Measurements from ENCODE around the gene UQCRC1. TPM values are rescaled to one million over a fixed set of nuclear protein-coding genes. Genes with fewer than 3 reads are reported as not detected.

UQCRC1 gene
- total and polyA plus RNA-seq, 2 donors (not counting 1 experiment from before 2014, with no cell fraction given): 226 to 366 TPM

GRCh38 chr3:48569808-48570450, 39.5 kb downstream of the UQCRC1 start:
- H3K9me3 ChIP-seq (ENCODE audit: control insufficient read depth, insufficient read depth, low read depth, low read length): no peaks in the 10 kb centered on the region
- DNase-seq (ENCODE audit: low read depth in 2 of 2): no peak
- TF ChIP-seq EZH2 (IDR thresholded peaks at IDR 0.05; ENCODE audit: low read length, missing control alignments) (no peak), CTCF (conservative IDR thresholded peaks at IDR 0.05 in 1 of 2, IDR thresholded peaks at IDR 0.05 in 1 of 2; ENCODE audit: low read depth in 1 of 2, low read length in 2 of 2) (no peak)
- H3K27ac ChIP-seq (ENCODE audit: insufficient read depth, low read length): no peak overlapping the region
- H3K36me3 ChIP-seq (ENCODE audit: control insufficient read depth, insufficient read depth, low read length): peaks cover 2% of the 10 kb centered on the region
- no peaks in the 10 kb centered on the region for H3K79me2 ChIP-seq (ENCODE audit: control insufficient read depth, insufficient read depth, low read length)
- H2AFZ ChIP-seq (ENCODE audit: low read length): no peak overlapping the region
- H3K4me3 ChIP-seq (replicated peaks in 1 of 4; ENCODE audit: control extremely low read depth in 1 of 4, insufficient read depth in 1 of 4, low read depth in 3 of 4, low read length in 4 of 4): no peak overlapping the region
- no peaks in the 10 kb centered on the region for H3K27me3 ChIP-seq (ENCODE audit: control insufficient read depth, insufficient read depth, low read length)
- peaks cover 6% of the 10 kb centered on the region for H3K4me1 ChIP-seq (ENCODE audit: control insufficient read depth, extremely low read depth, insufficient read depth, low read length)
- no peaks in the 10 kb centered on the region for H4K20me1 ChIP-seq (ENCODE audit: control insufficient read depth, extremely low read depth, insufficient read depth, low read length)
- no peak overlapping the region for H3K9ac ChIP-seq (ENCODE audit: insufficient read depth, low read length)
- H3K4me2 ChIP-seq (ENCODE audit: extremely low read depth, insufficient read depth, low read length): no peak overlapping the region

GRCh38 chr3:48569400-48569799, 40.0 kb downstream of the UQCRC1 start:
- no peak overlapping the region for H3K4me3 ChIP-seq (replicated peaks in 1 of 4; ENCODE audit: control extremely low read depth in 1 of 4, insufficient read depth in 1 of 4, low read depth in 3 of 4, low read length in 4 of 4)
- no peaks in the 10 kb centered on the region for H3K79me2 ChIP-seq (ENCODE audit: control insufficient read depth, insufficient read depth, low read length)
- H4K20me1 ChIP-seq (ENCODE audit: control insufficient read depth, extremely low read depth, insufficient read depth, low read length): no peaks in the 10 kb centered on the region
- no peaks in the 10 kb centered on the region for H3K9me3 ChIP-seq (ENCODE audit: control insufficient read depth, insufficient read depth, low read depth, low read length)
- TF ChIP-seq EZH2 (IDR thresholded peaks at IDR 0.05; ENCODE audit: low read length, missing control alignments): no peak
- no peak for TF ChIP-seq CTCF (conservative IDR thresholded peaks at IDR 0.05 in 1 of 2, IDR thresholded peaks at IDR 0.05 in 1 of 2; ENCODE audit: low read depth in 1 of 2, low read length in 2 of 2)
- peaks cover 6% of the 10 kb centered on the region for H3K4me1 ChIP-seq (ENCODE audit: control insufficient read depth, extremely low read depth, insufficient read depth, low read length)
- peaks cover 2% of the 10 kb centered on the region for H3K36me3 ChIP-seq (ENCODE audit: control insufficient read depth, insufficient read depth, low read length)
- H3K4me2 ChIP-seq (ENCODE audit: extremely low read depth, insufficient read depth, low read length): no peak overlapping the region
- no peaks in the 10 kb centered on the region for H3K27me3 ChIP-seq (ENCODE audit: control insufficient read depth, insufficient read depth, low read length)
- DNase-seq (ENCODE audit: low read depth in 2 of 2): no peak
- no peak overlapping the region for H3K9ac ChIP-seq (ENCODE audit: insufficient read depth, low read length)
- H2AFZ ChIP-seq (ENCODE audit: low read length): no peak overlapping the region
- no peak overlapping the region for H3K27ac ChIP-seq (ENCODE audit: insufficient read depth, low read length)

GRCh38 chr3:48568476-48568875, 41.0 kb downstream of the UQCRC1 start:
- H3K4me3 ChIP-seq (replicated peaks in 1 of 4; ENCODE audit: control extremely low read depth in 1 of 4, insufficient read depth in 1 of 4, low read depth in 3 of 4, low read length in 4 of 4): no peak overlapping the region
- no peak overlapping the region for H2AFZ ChIP-seq (ENCODE audit: low read length)
- TF ChIP-seq EZH2 (IDR thresholded peaks at IDR 0.05; ENCODE audit: low read length, missing control alignments): no peak
- no peak for TF ChIP-seq CTCF (conservative IDR thresholded peaks at IDR 0.05 in 1 of 2, IDR thresholded peaks at IDR 0.05 in 1 of 2; ENCODE audit: low read depth in 1 of 2, low read length in 2 of 2)
- no peak overlapping the region for H3K4me2 ChIP-seq (ENCODE audit: extremely low read depth, insufficient read depth, low read length)
- DNase-seq (ENCODE audit: low read depth in 2 of 2): no peak
- H3K9ac ChIP-seq (ENCODE audit: insufficient read depth, low read length): no peak overlapping the region
- no peaks in the 10 kb centered on the region for H3K27me3 ChIP-seq (ENCODE audit: control insufficient read depth, insufficient read depth, low read length)
- peaks cover 2% of the 10 kb centered on the region for H3K36me3 ChIP-seq (ENCODE audit: control insufficient read depth, insufficient read depth, low read length)
- H3K4me1 ChIP-seq (ENCODE audit: control insufficient read depth, extremely low read depth, insufficient read depth, low read length): peaks cover 12% of the 10 kb centered on the region
- H3K27ac ChIP-seq (ENCODE audit: insufficient read depth, low read length): no peak overlapping the region
- H3K9me3 ChIP-seq (ENCODE audit: control insufficient read depth, insufficient read depth, low read depth, low read length): no peaks in the 10 kb centered on the region
- H3K79me2 ChIP-seq (ENCODE audit: control insufficient read depth, insufficient read depth, low read length): no peaks in the 10 kb centered on the region
- H4K20me1 ChIP-seq (ENCODE audit: control insufficient read depth, extremely low read depth, insufficient read depth, low read length): no peaks in the 10 kb centered on the region
